HG03378 (cell line): ENCODE measurements around the gene PPIL1.

ENCODE experiments used
- ATAC-seq: cut with Tn5 transposase; IDR thresholded peaks from one replicate; pipeline ENCODE4 v1.9.1; 2021; ENCODE audit warnings: mild to moderate bottlenecking, moderate library complexity; ENCODE audit not compliant: unreplicated experiment

PPIL1 gene

DNA sequence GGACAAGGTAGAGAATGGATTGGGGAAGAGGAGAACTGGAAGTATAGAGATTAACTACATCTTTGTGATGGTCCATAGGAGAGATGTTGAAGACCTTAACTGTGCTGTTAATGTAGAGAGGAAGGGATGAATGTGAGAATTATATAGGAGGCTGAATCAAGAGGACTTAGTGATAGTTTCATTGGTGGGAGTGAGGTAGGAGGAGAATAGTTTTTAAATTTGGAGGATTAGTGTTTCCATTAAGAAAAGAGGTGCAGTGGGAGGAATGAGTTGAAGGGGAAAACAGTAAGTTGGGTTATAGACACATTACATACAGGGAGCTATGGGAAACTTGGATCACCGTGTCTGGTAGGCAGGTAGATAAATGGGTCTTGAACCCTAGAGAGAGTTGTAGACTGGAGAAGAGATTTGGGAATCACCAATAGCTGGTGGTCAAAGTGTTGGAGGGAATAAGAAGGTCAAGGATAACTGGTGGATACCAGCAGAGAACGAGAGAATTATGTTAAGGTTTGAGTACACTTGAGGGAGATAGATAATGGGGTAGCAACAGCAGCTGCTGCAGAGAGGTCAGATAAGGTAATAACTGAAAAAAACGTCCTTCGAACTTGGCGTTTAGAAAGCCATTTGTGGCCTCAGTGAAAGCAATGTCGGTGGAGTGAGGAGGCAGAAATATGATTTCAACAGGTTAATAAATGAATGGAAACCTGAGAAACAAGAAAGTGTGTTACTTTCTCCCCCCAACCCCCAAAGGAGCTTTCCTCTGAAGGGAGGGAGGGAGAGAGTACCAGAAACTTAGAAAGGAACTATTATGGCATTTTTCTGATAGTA, 14.3 kb upstream of the PPIL1 start:
- no peak for ATAC-seq

- no peak for ATAC-seq
These were observed 13.6 kb upstream of the PPIL1 start for GRCh38 chr6:36888115-36888643.

DNA sequence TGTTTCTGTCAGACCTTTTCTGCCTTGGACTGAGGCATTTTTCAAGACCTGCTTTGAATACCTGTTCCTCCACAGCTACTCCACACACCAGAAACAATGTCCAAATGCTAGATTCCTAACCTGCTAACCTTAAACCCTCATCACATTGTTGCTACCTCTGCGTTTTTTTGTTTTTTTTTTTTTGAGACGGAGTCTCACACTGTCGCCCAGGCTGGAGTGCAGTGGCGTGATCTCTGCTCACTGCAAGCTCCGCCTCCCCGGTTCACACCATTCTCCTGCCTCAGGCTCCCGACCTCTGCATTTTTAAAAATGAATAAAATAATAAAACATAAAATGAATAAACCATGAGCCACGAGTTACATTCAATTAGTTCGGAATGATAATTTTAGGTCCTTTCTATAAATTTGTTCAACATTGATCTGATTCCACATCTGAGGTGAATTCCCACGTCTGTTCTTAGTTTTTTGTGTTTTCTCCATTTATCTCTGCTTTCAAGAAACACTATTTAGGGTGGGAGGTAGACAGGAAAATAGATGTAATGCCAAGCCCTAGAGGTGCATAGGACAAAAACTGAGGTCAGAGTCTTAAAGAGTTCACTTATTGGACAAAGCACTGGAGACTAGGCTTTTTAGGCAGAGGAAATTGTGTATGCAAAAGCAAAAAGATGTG, 12.5 kb upstream of the PPIL1 start:
- no peak for ATAC-seq

- ATAC-seq: peak; percentile 95
These were observed 11.1 kb upstream of the PPIL1 start, which contains the start of gene C6orf89 for GRCh38 chr6:36885461-36886401. Gene C6orf89 (plus strand): TSS chr6:36885952. CDS start chr6:36899445, 13,493 bp downstream.

GRCh38 chr6:36884610-36885009, 10.0 kb upstream of the PPIL1 start:
- ATAC-seq: no peak

DNA sequence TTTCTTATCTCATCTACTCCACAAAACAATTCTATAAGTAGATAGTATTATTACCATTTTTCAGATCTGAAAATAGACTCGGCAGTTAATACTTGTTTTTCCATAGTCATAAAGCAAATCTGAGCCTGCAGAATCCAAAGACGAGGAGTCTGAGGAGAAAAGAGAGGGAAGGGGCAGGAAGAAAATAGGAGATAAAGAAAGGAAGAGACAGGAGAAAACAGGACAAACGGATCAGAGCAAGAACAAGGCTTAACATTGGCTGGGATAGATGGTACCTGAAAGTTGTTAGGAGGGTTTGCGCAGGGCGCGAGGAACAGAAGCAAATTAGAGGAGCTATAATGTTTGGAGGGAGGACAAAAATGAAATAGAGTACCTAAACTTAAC, 639 bp upstream of the PPIL1 start:
- no peak for ATAC-seq

- no peak for ATAC-seq
These were observed 776 bp downstream of the PPIL1 start for GRCh38 chr6:36873612-36874442.

GRCh38 chr6:36873115-36873514, 1.5 kb downstream of the PPIL1 start:
- no peak for ATAC-seq

GRCh38 chr6:36871686-36872085, 2.9 kb downstream of the PPIL1 start:
- no peak for ATAC-seq

DNA sequence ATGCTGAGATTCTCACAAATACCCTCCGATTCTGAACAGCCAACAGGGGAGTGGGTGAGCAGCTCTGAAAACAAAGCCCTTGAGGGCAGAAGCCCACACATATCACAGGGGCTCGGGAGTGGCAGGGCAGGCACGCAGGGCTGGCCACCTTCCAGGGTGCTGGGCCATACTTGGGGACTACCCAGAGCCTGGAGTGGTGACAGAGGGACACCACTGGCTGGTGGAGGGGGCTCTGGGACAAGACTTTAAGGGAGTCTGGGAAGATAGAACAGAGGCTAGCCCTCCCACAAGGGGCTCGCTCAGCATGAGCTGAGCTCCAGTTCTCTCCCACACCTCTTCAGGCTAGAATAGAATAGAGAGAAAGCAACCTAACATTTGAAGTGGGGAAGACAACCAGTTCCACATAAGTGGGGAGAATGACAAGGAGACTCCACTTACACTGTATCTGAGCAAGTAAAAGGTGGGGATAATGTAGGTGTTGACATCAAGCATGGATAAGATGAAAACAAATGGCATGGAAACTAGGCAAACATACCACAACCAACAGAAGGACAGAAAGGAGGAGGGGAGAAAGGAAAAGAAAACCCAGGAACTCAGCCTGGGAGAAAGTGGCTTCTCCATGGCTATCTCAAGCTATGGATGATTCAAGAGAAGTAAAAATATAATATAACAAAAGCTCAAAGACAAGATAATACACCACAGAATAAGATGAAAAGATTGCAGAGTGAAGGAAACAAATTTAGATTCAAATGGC, 7.0 kb downstream of the PPIL1 start:
- ATAC-seq: no peak

DNA sequence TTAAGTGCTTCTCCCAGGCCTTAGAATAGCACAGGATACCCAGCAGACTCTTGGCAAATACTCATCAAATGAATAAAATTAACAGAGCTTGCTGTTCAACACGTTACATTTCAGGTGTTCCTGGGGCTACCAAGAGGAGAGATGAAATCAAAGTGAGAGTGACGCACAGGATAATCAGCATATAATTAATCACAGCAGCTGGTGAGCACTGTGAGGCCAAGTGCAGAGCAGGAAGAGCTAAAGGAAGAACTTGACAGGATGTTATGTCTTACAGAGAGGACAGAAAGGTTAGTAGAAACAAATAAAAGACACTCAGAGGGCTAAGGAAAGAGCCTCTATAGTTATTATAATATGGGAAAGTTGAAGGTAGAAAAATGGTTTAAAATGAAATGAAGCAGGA, 8.8 kb downstream of the PPIL1 start:
- ATAC-seq: no peak

DNA sequence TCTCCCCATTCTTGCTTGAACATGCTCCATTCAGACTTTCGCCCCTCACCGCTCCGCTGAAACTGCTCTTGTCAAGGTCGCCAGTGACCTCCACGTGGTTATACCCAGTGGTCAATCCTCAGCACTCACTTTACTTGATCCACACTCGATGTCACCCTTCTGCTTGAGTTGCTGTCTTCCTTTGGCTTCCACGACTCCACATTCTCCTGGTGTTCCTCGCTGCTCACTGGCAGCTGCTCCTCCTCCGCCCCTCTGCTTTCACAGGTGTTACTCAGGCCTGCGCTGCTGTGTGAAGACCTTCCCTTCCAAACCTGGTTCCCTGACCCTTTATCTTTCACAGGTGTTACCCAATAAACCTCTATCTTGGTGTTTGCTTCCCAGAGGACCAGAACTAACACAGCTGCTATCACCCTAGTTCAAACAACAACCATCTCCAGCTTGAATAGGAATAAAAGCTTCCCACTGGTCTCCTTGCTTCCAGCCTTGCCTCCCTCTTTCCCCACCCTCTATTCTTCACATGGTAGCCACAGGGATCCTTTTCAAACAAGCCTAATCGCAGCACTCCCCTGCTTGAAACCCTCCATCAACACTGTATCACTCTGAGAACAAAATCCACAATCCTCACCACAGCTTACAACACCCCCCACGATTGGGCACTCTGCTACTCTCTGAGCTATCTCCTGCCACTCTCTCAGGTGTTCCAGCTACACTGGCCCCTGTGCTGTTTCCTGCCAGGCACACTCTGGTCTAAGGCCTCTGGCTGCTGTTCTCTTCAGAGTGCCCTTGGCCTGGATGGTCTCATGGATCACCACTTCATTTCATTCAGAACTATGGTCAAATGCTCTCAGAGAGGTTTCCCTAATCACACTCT, 10.7 kb downstream of the PPIL1 start:
- no peak for ATAC-seq

DNA sequence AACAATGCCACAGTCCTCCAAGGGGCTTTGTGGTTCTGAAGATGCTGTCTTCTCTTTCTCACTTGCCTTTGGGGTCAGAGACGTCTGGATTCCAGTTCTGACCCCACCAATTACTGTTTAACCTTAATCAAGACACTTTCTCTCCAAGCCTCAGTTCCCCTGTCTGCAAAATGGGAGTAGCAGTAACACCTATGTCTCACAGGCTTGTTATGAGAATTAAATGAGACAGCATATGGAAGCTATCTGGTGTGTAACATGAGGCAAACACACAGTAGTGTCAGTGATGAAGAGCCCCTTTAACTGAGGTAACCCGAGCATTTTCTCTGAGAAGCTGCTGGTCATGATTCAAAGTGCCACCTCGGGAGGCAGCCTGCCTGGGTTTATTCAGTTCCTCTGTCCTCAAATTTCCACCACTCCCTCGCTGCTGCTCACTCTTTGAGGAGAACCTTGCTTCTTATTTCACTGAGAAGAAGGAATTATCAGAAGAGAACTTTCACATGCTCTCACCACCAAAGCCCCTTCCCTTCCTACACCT, 11.7 kb downstream of the PPIL1 start:
- ATAC-seq: no peak

DNA sequence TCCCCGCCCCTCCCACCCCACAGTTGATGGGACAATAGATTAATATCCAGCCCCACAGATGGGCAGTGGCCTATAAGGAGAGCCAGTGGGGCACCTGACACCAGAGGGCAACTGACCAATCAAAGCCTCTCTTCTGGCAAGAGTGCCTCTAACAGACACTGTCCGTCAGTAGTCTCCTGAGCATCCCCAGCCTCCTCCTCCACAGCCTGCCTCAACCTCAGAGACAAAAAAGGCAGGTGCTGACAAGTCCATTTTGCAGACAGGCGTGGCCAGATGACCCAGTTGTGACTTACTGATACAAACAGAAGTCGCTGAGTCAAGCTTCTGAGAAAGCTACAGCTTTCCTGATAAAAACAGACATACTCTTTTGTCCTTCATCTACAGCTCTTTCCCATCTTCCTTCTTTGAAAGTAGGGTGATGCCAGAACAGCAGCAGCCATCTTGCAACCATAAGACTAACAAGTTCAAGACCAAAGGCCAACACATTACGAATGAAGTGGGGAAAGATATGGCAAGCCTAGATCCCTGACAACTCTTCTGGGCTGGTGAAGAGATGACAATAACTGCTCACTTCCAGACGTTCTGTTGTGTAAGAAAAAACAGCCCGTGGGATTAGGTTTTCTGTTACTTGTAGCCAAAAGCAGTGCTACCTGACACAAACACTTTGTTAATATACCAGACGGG, 12.3 kb downstream of the PPIL1 start:
- no peak for ATAC-seq

DNA sequence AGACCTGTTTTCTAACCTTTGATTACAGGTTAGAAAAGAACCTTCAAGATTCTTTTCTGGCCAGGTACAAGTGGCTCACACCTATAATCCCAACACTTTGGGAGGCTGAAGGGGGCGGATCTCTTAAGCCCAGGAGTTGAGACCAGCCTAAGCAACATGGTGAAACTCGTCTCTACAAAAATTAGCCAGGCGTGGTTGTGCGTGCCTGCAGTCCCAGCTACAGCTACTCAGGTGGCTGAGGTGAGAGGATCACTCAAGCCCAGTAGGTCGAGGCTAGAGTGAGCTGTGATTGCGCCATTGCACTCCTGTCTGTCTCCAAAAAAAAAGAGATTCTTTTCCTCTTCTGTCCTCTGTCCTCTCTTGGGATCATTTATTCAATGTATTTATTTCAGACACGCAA, 14.5 kb downstream of the PPIL1 start:
- no peak for ATAC-seq

- ATAC-seq: no peak
These were observed 16.1 kb downstream of the PPIL1 start for GRCh38 chr6:36858407-36858981.

GRCh38 chr6:36857325-36857724, 17.3 kb downstream of the PPIL1 start:
- no peak for ATAC-seq
